Measurements from ENCODE around the gene EEF1AKMT4.

DNA sequence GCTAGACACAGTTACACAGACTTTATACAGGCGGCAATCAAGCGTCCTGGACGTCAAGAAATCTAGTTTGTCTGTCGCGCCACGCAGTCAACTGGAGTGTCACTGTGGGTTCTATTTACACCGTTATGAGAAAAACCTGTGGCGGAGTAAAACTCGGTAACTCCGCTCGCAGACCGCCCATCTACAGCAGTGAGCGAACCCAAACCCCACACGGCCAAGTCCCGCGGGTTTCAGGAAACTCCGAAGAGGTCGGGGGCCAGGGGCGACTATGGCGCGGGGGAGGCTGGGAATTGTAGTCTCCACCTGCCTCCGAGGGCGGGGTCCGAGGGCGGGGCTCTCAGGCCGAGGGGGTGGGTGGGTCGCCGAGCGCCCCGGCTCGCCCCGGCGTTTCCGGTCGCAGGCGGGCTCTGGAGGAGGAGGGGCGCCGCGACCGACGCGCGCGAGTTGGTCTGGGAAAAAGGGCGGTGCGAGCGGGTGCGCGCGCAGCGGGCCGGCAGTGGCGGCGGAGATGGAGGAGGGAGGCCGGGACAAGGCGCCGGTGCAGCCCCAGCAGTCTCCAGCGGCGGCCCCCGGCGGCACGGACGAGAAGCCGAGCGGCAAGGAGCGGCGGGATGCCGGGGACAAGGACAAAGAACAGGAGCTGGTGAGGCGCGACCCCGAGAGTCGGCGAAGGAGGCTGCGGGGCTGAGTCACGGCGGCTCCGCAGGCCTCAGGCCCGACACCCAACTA lies 49.5 kb downstream of the EEF1AKMT4 start, which contains the start of gene PSMD2:
- TF ChIP-seq, protein P1, sequence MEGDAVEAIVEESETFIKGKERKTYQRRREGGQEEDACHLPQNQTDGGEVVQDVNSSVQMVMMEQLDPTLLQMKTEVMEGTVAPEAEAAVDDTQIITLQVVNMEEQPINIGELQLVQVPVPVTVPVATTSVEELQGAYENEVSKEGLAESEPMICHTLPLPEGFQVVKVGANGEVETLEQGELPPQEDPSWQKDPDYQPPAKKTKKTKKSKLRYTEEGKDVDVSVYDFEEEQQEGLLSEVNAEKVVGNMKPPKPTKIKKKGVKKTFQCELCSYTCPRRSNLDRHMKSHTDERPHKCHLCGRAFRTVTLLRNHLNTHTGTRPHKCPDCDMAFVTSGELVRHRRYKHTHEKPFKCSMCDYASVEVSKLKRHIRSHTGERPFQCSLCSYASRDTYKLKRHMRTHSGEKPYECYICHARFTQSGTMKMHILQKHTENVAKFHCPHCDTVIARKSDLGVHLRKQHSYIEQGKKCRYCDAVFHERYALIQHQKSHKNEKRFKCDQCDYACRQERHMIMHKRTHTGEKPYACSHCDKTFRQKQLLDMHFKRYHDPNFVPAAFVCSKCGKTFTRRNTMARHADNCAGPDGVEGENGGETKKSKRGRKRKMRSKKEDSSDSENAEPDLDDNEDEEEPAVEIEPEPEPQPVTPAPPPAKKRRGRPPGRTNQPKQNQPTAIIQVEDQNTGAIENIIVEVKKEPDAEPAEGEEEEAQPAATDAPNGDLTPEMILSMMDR (IDR thresholded peaks at IDR 0.05; ENCODE audit: low read length): no peak
- TF ChIP-seq EZH2phosphoT487 (IDR thresholded peaks at IDR 0.05; ENCODE audit: low read length): no peak

All from MM.1S (cell line).